Natural killer cell (primary cell): ENCODE data around the gene MEPCE. TPM values are rescaled to one million over a fixed set of nuclear protein-coding genes. Genes with fewer than 3 reads are reported as not detected.
A peak's percentile ranks its signal among the peaks of the same experiment; 100 is the strongest.

Source experiments
- ATAC-seq, 3 donors: fragments of 150-1000 bp in 2 of 3; fragments of 200-7000 bp in 1 of 3; cut with Tn5 transposase; 1 replicate in 1 of 3; 2 replicates in 2 of 3; pipeline ENCODE4 v1.10.0; 2021; ENCODE audit warnings: mild to moderate bottlenecking in 2 of 3, moderate library complexity in 2 of 3
- DNase-seq, 2 donors: peaks; one replicate each; pipeline versions ENCODE4 v3.0.0 to v3.0.0-alpha.2; 2013 to 2021; ENCODE audit warnings: mixed read lengths in 1 of 2
- H3K27ac ChIP-seq: one replicate; pipeline ENCODE4 v1.5.1; 2013; ENCODE audit warnings: mild to moderate bottlenecking, low read length
- H3K27me3 ChIP-seq: one replicate; pipeline ENCODE4 v1.6.1; 2013; ENCODE audit warnings: low read length; ENCODE audit not compliant: control insufficient read depth, insufficient read depth
- H3K36me3 ChIP-seq: one replicate; pipeline ENCODE4 v1.6.1; 2013; ENCODE audit warnings: low read length; ENCODE audit not compliant: control insufficient read depth, insufficient read depth
- H3K4me1 ChIP-seq: one replicate; pipeline ENCODE4 v1.6.1; 2013; ENCODE audit warnings: low read length; ENCODE audit not compliant: control insufficient read depth, insufficient read depth
- H3K4me3 ChIP-seq: one replicate; pipeline ENCODE4 v1.5.1; 2013; ENCODE audit warnings: low read length
- H3K9me3 ChIP-seq: one replicate; pipeline ENCODE4 v1.6.1; 2013; ENCODE audit warnings: low read length; ENCODE audit not compliant: control insufficient read depth, insufficient read depth
- H3K27ac Mint-ChIP-seq, 2 donors: one replicate each; pipeline ENCODE4 v1.8.0; 2022; ENCODE audit warnings: mild to moderate bottlenecking in 2 of 2, mixed read lengths in 2 of 2, moderate library complexity in 1 of 2
- H3K27me3 Mint-ChIP-seq, 2 donors: one replicate each; pipeline ENCODE4 v1.8.0; 2022; ENCODE audit warnings: low read depth in 2 of 2, mixed read lengths in 2 of 2
- H3K36me3 Mint-ChIP-seq: one replicate; pipeline ENCODE4 v1.8.0; 2022; ENCODE audit warnings: mixed read lengths
- H3K4me1 Mint-ChIP-seq, 2 donors: one replicate each; pipeline ENCODE4 v1.8.0; 2022; ENCODE audit warnings: mixed read lengths in 2 of 2
- H3K4me3 Mint-ChIP-seq: one replicate; pipeline ENCODE4 v1.8.0; 2022; ENCODE audit warnings: mild to moderate bottlenecking, moderate library complexity, mixed read lengths
- H3K9me3 Mint-ChIP-seq, 2 donors: one replicate each; pipeline ENCODE4 v1.8.0; 2022; ENCODE audit warnings: mixed read lengths in 2 of 2
- CTCF ChIP-seq: fragments of 200-600 bp; IDR thresholded peaks from one replicate; pipeline ENCODE4 v1.8.0; 2022; ENCODE audit warnings: antibody characterized with exemption
- WGBS: methylation state at CpG from one replicate; pipeline ENCODE4 v1.1.7; 2013; ENCODE audit warnings: missing lambda C conversion rate; ENCODE audit not compliant: insufficient coverage; 5-methylcytosine and 5-hydroxymethylcytosine counted together
- intact Hi-C: fragments of 100-400 bp; cut with micrococcal nuclease; formaldehyde crosslinking; loops from one replicate; pipeline ENCODE4 v1.14.2; 2022
- total RNA-seq, 4 donors: library from RNA; stranded (reverse); fragments of 120-200 nt in 1 of 4; gene quantifications; one replicate each; pipeline versions ENCODE4 v1.2.3 to v1.2.4, GENCODE V29; 2013 to 2022

Gene MEPCE
- total RNA-seq, 3 donors from 2014 or later (not counting 1 experiment from before 2014, with no cell fraction given): 48.1 to 54.9 (median 54.1) TPM

- H3K27ac ChIP-seq: peak overlapping the region; percentile 11
- DNase-seq: no peak
- H3K4me1 Mint-ChIP-seq: peaks cover 19 to 54% of the 10 kb centered on the region in 2 donors
- peak overlapping the region; percentile 78 to 80 for H3K27ac Mint-ChIP-seq
- no peak overlapping the region for H3K4me3 ChIP-seq
- no peak for ATAC-seq
- H3K36me3 Mint-ChIP-seq: no peaks in the 10 kb centered on the region
- H3K9me3 Mint-ChIP-seq: no peaks in the 10 kb centered on the region
- H3K9me3 ChIP-seq: no peaks in the 10 kb centered on the region
- H3K36me3 ChIP-seq: peaks cover 47% of the 10 kb centered on the region
- H3K4me3 Mint-ChIP-seq: peak overlapping the region; percentile 90
- intact Hi-C loops: loop anchor here (5.0 to 10.0 kb wide), 3 partner anchors 72 to 379 kb away; partner anchors contain the start of genes GIGYF1 and SLC12A9
- H3K4me1 ChIP-seq: peaks cover 49% of the 10 kb centered on the region
- H3K27me3 Mint-ChIP-seq: peaks cover 0 to 2% of the 10 kb centered on the region in 2 donors
- no peaks in the 10 kb centered on the region for H3K27me3 ChIP-seq
- 35% methylated on average over 8 of the region's 9 CpGs for WGBS
- no peak for TF ChIP-seq CTCF
Measured at GRCh38 chr7:100475549-100475948, 45.9 kb downstream of the MEPCE start.

- no peak for TF ChIP-seq CTCF
- Mint-ChIP-seq H3K4me1 (peaks cover 19 to 49% of the 10 kb centered on the region in 2 donors), H3K27ac (peak overlapping the region; percentile 78 to 80), H3K4me3 (peak overlapping the region; percentile 90), H3K36me3 (no peaks in the 10 kb centered on the region), H3K27me3 (peaks cover 0 to 2% of the 10 kb centered on the region in 2 donors), H3K9me3 (no peaks in the 10 kb centered on the region)
- Histone ChIP-seq H3K27ac (peak overlapping the region; percentile 42), H3K9me3 (no peaks in the 10 kb centered on the region), H3K4me3 (peak overlapping the region; percentile 61), H3K27me3 (no peaks in the 10 kb centered on the region), H3K4me1 (peaks cover 49% of the 10 kb centered on the region), H3K36me3 (peaks cover 43% of the 10 kb centered on the region)
- no peak for DNase-seq
- intact Hi-C loops: loop anchor here (5.0 to 10.0 kb wide), 3 partner anchors 71 to 379 kb away; partner anchors contain the start of genes GIGYF1 and SLC12A9
- no peak for ATAC-seq
- 8% methylated on average over 5 of the region's 6 CpGs for WGBS
Measured at GRCh38 chr7:100476101-100476780, 46.6 kb downstream of the MEPCE start.

GRCh38 chr7:100476903-100477870, 47.6 kb downstream of the MEPCE start:
- peaks cover 19 to 44% of the 10 kb centered on the region in 2 donors for H3K4me1 Mint-ChIP-seq
- H3K27ac ChIP-seq: peak overlapping the region; percentile 42
- 6% methylated on average over 30 of the region's 30 CpGs for WGBS
- peaks cover 50% of the 10 kb centered on the region for H3K4me1 ChIP-seq
- DNase-seq: peak in 1 of 2 donors; percentile 59
- H3K9me3 ChIP-seq: no peaks in the 10 kb centered on the region
- H3K36me3 ChIP-seq: peaks cover 38% of the 10 kb centered on the region
- no peaks in the 10 kb centered on the region for H3K27me3 ChIP-seq
- TF ChIP-seq CTCF: no peak
- H3K27me3 Mint-ChIP-seq: peaks cover 0 to 2% of the 10 kb centered on the region in 2 donors
- intact Hi-C loops: loop anchor here (5.0 to 10.0 kb wide), 3 partner anchors 70 to 378 kb away; partner anchors contain the start of genes GIGYF1 and SLC12A9
- H3K4me3 ChIP-seq: peak overlapping the region; percentile 61
- no peaks in the 10 kb centered on the region for H3K9me3 Mint-ChIP-seq
- H3K27ac Mint-ChIP-seq: peak overlapping the region; percentile 78 to 80
- peak overlapping the region; percentile 90 for H3K4me3 Mint-ChIP-seq
- H3K36me3 Mint-ChIP-seq: no peaks in the 10 kb centered on the region
- no peak for ATAC-seq
